Neural cell (in vitro differentiated cells): Measurements from ENCODE around the gene RRAGD. TPM values are rescaled to one million over a fixed set of nuclear protein-coding genes. Genes with fewer than 3 reads are reported as not detected.

Experiments
- H2AFZ ChIP-seq: fragments of 200-600, 300-800 bp; sonication (generic), shearing (Covaris generic); 2 replicates; pipeline ENCODE4 v1.6.0; 2014; ENCODE audit warnings: low read depth, mild to moderate bottlenecking, antibody characterized with exemption, low read length, moderate library complexity
- H3F3A ChIP-seq: fragments of 200-600 bp; shearing (Covaris generic); 2 replicates; pipeline ENCODE4 v1.6.1; 2016; ENCODE audit warnings: mild to moderate bottlenecking, moderate library complexity, mixed read lengths, antibody characterized with exemption, low read length; ENCODE audit not compliant: insufficient read depth, poor library complexity, severe bottlenecking
- H3K27ac ChIP-seq: fragments of 200-600, 300-800 bp; sonication (generic), shearing (Covaris generic); 2 replicates; pipeline ENCODE4 v1.5.1; 2014; ENCODE audit warnings: mild to moderate bottlenecking, low read length, moderate library complexity
- H3K27me3 ChIP-seq: fragments of 300-800, 200-600 bp; sonication (generic), shearing (Covaris generic); 2 replicates; pipeline ENCODE4 v1.6.0; 2014; ENCODE audit warnings: mild to moderate bottlenecking, low read depth, low read length, moderate library complexity; ENCODE audit not compliant: insufficient read depth
- H3K36me3 ChIP-seq: fragments of 300-800, 200-600 bp; sonication (generic), shearing (Covaris generic); 2 replicates; pipeline ENCODE4 v1.5.1; 2014; ENCODE audit warnings: mild to moderate bottlenecking, antibody characterized with exemption, low read length, moderate library complexity; ENCODE audit not compliant: insufficient read depth
- H3K4me2 ChIP-seq: fragments of 300-800, 200-600 bp; sonication (generic), shearing (Covaris generic); 2 replicates; pipeline ENCODE4 v1.6.0; 2014; ENCODE audit warnings: mild to moderate bottlenecking, low read length
- H3K4me3 ChIP-seq: fragments of 300-800, 200-600 bp; sonication (generic), shearing (Covaris generic); 2 replicates; pipeline ENCODE4 v1.5.1; 2014; ENCODE audit warnings: mild to moderate bottlenecking, low read length, moderate library complexity
- H3K79me2 ChIP-seq: fragments of 200-600 bp; shearing (Covaris generic); replicated peaks from 2 replicates; pipeline ENCODE4 v1.6.0; 2014; ENCODE audit warnings: mild to moderate bottlenecking, low read length, moderate library complexity; ENCODE audit not compliant: insufficient read depth
- H3K9ac ChIP-seq: fragments of 300-800, 200-600 bp; sonication (generic), shearing (Covaris generic); 2 replicates; pipeline ENCODE4 v1.6.1; 2016; ENCODE audit warnings: mild to moderate bottlenecking, low read length, mixed read lengths
- H3K9me2 ChIP-seq: fragments of 200-600 bp; shearing (Covaris generic); 2 replicates; pipeline ENCODE4 v1.6.1; 2016; ENCODE audit warnings: mild to moderate bottlenecking, low read length, mixed read lengths; ENCODE audit not compliant: insufficient read depth
- H3K9me3 ChIP-seq: fragments of 200-600, 300-800 bp; sonication (generic), shearing (Covaris generic); 2 replicates; pipeline ENCODE4 v1.6.1; 2016; ENCODE audit warnings: mild to moderate bottlenecking, mixed run types, low read length, moderate library complexity, mixed read lengths
- H4K20me1 ChIP-seq: fragments of 200-600 bp; shearing (Covaris generic); 2 replicates; pipeline ENCODE4 v1.6.1; 2016; ENCODE audit warnings: mild to moderate bottlenecking, mixed run types; ENCODE audit not compliant: insufficient read depth
- CTCF ChIP-seq: fragments of 450-650 bp; IDR thresholded peaks from 2 replicates; pipeline ENCODE4 v1.5.1; 2014; ENCODE audit warnings: antibody characterized with exemption, mild to moderate bottlenecking, moderate library complexity; ENCODE audit not compliant: poor library complexity, severe bottlenecking
- EP300 ChIP-seq: fragments of 450-650 bp; conservative IDR thresholded peaks from 2 replicates; pipeline ENCODE4 v1.6.1; 2014; ENCODE audit warnings: antibody characterized with exemption, mild to moderate bottlenecking, moderate library complexity; ENCODE audit not compliant: poor library complexity, severe bottlenecking
- EZH2 ChIP-seq: fragments of 200-600, 300-800 bp; shearing (Covaris generic), sonication (generic); IDR thresholded peaks from 2 replicates; pipeline ENCODE4 v1.6.1; 2014; ENCODE audit warnings: antibody characterized with exemption, low read length, borderline replicate concordance, mild to moderate bottlenecking; ENCODE audit not compliant: insufficient read depth, poor library complexity, severe bottlenecking
- MXI1 ChIP-seq: fragments of 450-650 bp; conservative IDR thresholded peaks from 2 replicates; pipeline ENCODE4 v1.6.1; 2014; ENCODE audit warnings: antibody characterized with exemption, mild to moderate bottlenecking; ENCODE audit not compliant: poor library complexity, severe bottlenecking
- POLR2AphosphoS5 ChIP-seq: IDR thresholded peaks from 2 replicates; pipeline ENCODE4 v1.6.1; 2012
- RAD21 ChIP-seq: fragments of 450-650 bp; conservative IDR thresholded peaks from 2 replicates; pipeline ENCODE4 v1.6.1; 2014; ENCODE audit warnings: antibody characterized with exemption, mild to moderate bottlenecking, moderate library complexity
- SMC3 ChIP-seq: fragments of 450-650 bp; conservative IDR thresholded peaks from 2 replicates; pipeline ENCODE4 v1.6.1; 2014; ENCODE audit warnings: antibody characterized with exemption, mild to moderate bottlenecking, moderate library complexity; ENCODE audit not compliant: poor library complexity
- TAF1 ChIP-seq: IDR thresholded peaks from 2 replicates; pipeline ENCODE4 v1.6.1; 2012; ENCODE audit warnings: low read depth
- polyA plus RNA-seq: library from polyadenylated mRNA; depleted of rRNA; stranded (reverse); fragments of >200 nt; gene quantifications from 2 replicates; pipeline ENCODE4 v1.2.3, GENCODE V29; 2014

The RRAGD gene
- polyA plus RNA-seq, 1 donor from 2014 or later, result 34.1 TPM

- Histone ChIP-seq H3K27ac (no peak overlapping the region), H3K36me3 (no peaks in the 10 kb centered on the region), H3K9me3 (no peaks in the 10 kb centered on the region), H2AFZ (no peak overlapping the region), H4K20me1 (no peaks in the 10 kb centered on the region), H3K9me2 (no peaks in the 10 kb centered on the region), H3F3A (no peaks in the 10 kb centered on the region), H3K79me2 (no peaks in the 10 kb centered on the region), H3K4me2 (no peak overlapping the region), H3K27me3 (no peaks in the 10 kb centered on the region), H3K9ac (no peak overlapping the region), H3K4me3 (no peak overlapping the region)
- no peak for TF ChIP-seq TAF1
- TF ChIP-seq CTCF, result no peak
- no peak for TF ChIP-seq SMC3
- TF ChIP-seq RAD21, result no peak
- no peak for TF ChIP-seq EZH2
- TF ChIP-seq MXI1, result no peak
- TF ChIP-seq POLR2AphosphoS5, result no peak
- no peak for TF ChIP-seq EP300
These were observed 97.4 kb downstream of the RRAGD start for GRCh38 chr6:89314692-89315091.

Other genes with a start within 250 kb of the RRAGD start
- gene GABRR1, start 194.9 kb downstream of the RRAGD start, polyA plus RNA-seq, result 0.36 TPM in 1 of 2 replicates, not detected in the other
- gene GABRR2, start 97.0 kb downstream of the RRAGD start, polyA plus RNA-seq, result 0.16 and 0.31 TPM in 2 replicates
- gene UBE2J1, start 59.6 kb downstream of the RRAGD start, polyA plus RNA-seq, result 44.9 and 47.2 TPM in 2 replicates
- gene ANKRD6, start 20.9 kb upstream of the RRAGD start, polyA plus RNA-seq, result 43.5 and 57.1 TPM in 2 replicates
- gene LYRM2, start 226.5 kb upstream of the RRAGD start, polyA plus RNA-seq, result 25.5 and 27.0 TPM in 2 replicates